Measurements from ENCODE around the gene SRSF4. TPM values are rescaled to one million over a fixed set of nuclear protein-coding genes. Genes with fewer than 3 reads are reported as not detected.

Gene SRSF4
- total and polyA plus RNA-seq, 10 of the 15 experiments (the other 5 are each of a cell fraction or from before 2014, with no cell fraction given) = 17.2 to 107 (median 78.6) TPM

GRCh38 chr1:29227511-29227910 is 45.8 kb upstream of the SRSF4 start:
- peaks cover 11% of the 10 kb centered on the region for H3K79me2 ChIP-seq (ENCODE audit: control insufficient read depth, insufficient read depth, low read length)
- 95% methylated on average over 5 of the region's 5 CpGs for WGBS (ENCODE audit: insufficient coverage, insufficient replicate concordance, low lambda C conversion rate, missing lambda C conversion rate)
- CTCF ChIA-PET = interaction anchor here (0.7 kb wide), 1 partner anchor 438 kb away, joined by 3 read pairs; no protein-coding TSS in a partner anchor

GRCh38 chr1:29225361-29225760 is 43.7 kb upstream of the SRSF4 start:
- FAIRE-seq (no peak), DNase-seq (ENCODE audit: low read depth, low spot score) (no peak), ATAC-seq (no peak)
- in situ Hi-C loops (cut with MboI) = no loop called here
- intact Hi-C loops (cut with micrococcal nuclease; ENCODE audit: unreplicated experiment) = no loop called here
- H3K79me2 ChIP-seq (ENCODE audit: control insufficient read depth, insufficient read depth, low read length) = peaks cover 9% of the 10 kb centered on the region
- no peaks in the 10 kb centered on the region for H3K36me3 ChIP-seq (ENCODE audit: control insufficient read depth in 2 of 2, insufficient read depth in 2 of 2, low read length in 1 of 2)
- no TSS peak for BruUV-seq (replicated peaks)
- no peak overlapping the region for H3K9ac ChIP-seq (ENCODE audit: control insufficient read depth, insufficient read depth, low read length)
- H3K4me3 ChIP-seq = no peak overlapping the region
- H2AFZ ChIP-seq (ENCODE audit: control insufficient read depth, low read depth, low read length) = no peak overlapping the region
- H3K27ac ChIP-seq (ENCODE audit: control insufficient read depth, insufficient read depth) = no peak overlapping the region
- H3K27me3 ChIP-seq (replicated peaks in 1 of 2; ENCODE audit: control insufficient read depth in 2 of 2, insufficient read depth in 2 of 2, low read length in 1 of 2) = no peaks in the 10 kb centered on the region
- RAD21 ChIA-PET (ENCODE audit: unreplicated experiment) = interaction anchor here (0.5 kb wide), 1 partner anchor 531 kb away, joined by 3 read pairs; no protein-coding TSS in a partner anchor
- H3K4me1 ChIP-seq (ENCODE audit: control insufficient read depth, insufficient read depth, low read length) = peaks cover 4% of the 10 kb centered on the region; the same call in 1 of the 2 replicates
- SMC1A ChIA-PET (ENCODE audit: uncharacterized antibody, unreplicated experiment) = no interaction called here
- H4K20me1 ChIP-seq (ENCODE audit: control insufficient read depth, insufficient read depth) = no peaks in the 10 kb centered on the region
- POLR2A ChIA-PET = no interaction called here
- no peak overlapping the region for H3K4me2 ChIP-seq (ENCODE audit: control insufficient read depth, insufficient read depth)
- H3K9me3 ChIP-seq (replicated peaks; ENCODE audit: control insufficient read depth, insufficient read depth, low read length) = no peaks in the 10 kb centered on the region
- 74% methylated on average over 4 of the region's 4 CpGs for WGBS (ENCODE audit: insufficient coverage, insufficient replicate concordance, low lambda C conversion rate, missing lambda C conversion rate)
- CTCF ChIA-PET = interaction anchor here (0.7 kb wide), 1 partner anchor 1576 kb away, joined by 3 read pairs; no protein-coding TSS in a partner anchor
- no peak for TF ChIP-seq BCL11A (IDR thresholded peaks at IDR 0.05; ENCODE audit: low read depth, low read length)
- no peak for TF ChIP-seq POLR2AphosphoS2 (IDR thresholded peaks at IDR 0.05; ENCODE audit: low read depth, low read length)
- no peak for TF ChIP-seq SREBF1 (IDR thresholded peaks at IDR 0.05; ENCODE audit: low read length)
- no peak for TF ChIP-seq IKZF2 (IDR thresholded peaks at IDR 0.05)
- TF ChIP-seq HDAC6 (IDR thresholded peaks at IDR 0.05; ENCODE audit: unreplicated experiment) = no peak
- no peak for TF ChIP-seq NFYB (IDR thresholded peaks at IDR 0.05; ENCODE audit: insufficient read depth, low read depth, low read length)
- TF ChIP-seq ZNF592 (IDR thresholded peaks at IDR 0.05) = no peak
- TF ChIP-seq SIX5 (IDR thresholded peaks at IDR 0.05; ENCODE audit: low read depth, low read length, severe bottlenecking) = no peak
- TF ChIP-seq IKZF1 (conservative IDR thresholded peaks at IDR 0.05) = no peak
- TF ChIP-seq PKNOX1 (IDR thresholded peaks at IDR 0.05) = no peak
- TF ChIP-seq RBBP5 (conservative IDR thresholded peaks at IDR 0.05) = no peak
- no peak for TF ChIP-seq JUNB (IDR thresholded peaks at IDR 0.05)
- no peak for TF ChIP-seq EED (IDR thresholded peaks at IDR 0.05; ENCODE audit: low read depth)
- no peak for TF ChIP-seq CREB1 (IDR thresholded peaks at IDR 0.05; ENCODE audit: low read depth)

More at GRCh38 chr1:29227511-29227910, 45.8 kb upstream of the SRSF4 start:
- no peak for TF ChIP-seq SUZ12 (IDR thresholded peaks at IDR 0.05; ENCODE audit: unreplicated experiment)
- in situ Hi-C loops (cut with MboI) (no loop called here), intact Hi-C loops (cut with micrococcal nuclease; ENCODE audit: unreplicated experiment) (no loop called here)
- Histone ChIP-seq H3K4me1 (ENCODE audit: control insufficient read depth, insufficient read depth, low read length) (peaks cover 4% of the 10 kb centered on the region; the same call in 1 of the 2 replicates), H4K20me1 (ENCODE audit: control insufficient read depth, insufficient read depth) (no peaks in the 10 kb centered on the region), H3K27ac (ENCODE audit: control insufficient read depth, insufficient read depth) (no peak overlapping the region), H3K9me3 (replicated peaks; ENCODE audit: control insufficient read depth, insufficient read depth, low read length) (no peaks in the 10 kb centered on the region), H3K4me2 (ENCODE audit: control insufficient read depth, insufficient read depth) (no peak overlapping the region), H3K9ac (ENCODE audit: control insufficient read depth, insufficient read depth, low read length) (no peak overlapping the region), H3K27me3 (replicated peaks in 1 of 2; ENCODE audit: control insufficient read depth in 2 of 2, insufficient read depth in 2 of 2, low read length in 1 of 2) (no peaks in the 10 kb centered on the region), H3K4me3 (no peak overlapping the region), H3K36me3 (ENCODE audit: control insufficient read depth in 2 of 2, insufficient read depth in 2 of 2, low read length in 1 of 2) (no peaks in the 10 kb centered on the region), H2AFZ (ENCODE audit: control insufficient read depth, low read depth, low read length) (no peak overlapping the region)
- POLR2A ChIA-PET = interaction anchor here (0.7 kb wide), 1 partner anchor 247 kb away, joined by 5 read pairs; no protein-coding TSS in a partner anchor
- no peak for DNase-seq (ENCODE audit: low read depth, low spot score)
- BruUV-seq (replicated peaks) = no TSS peak
- no peak for FAIRE-seq
- RAD21 ChIA-PET (ENCODE audit: unreplicated experiment) = interaction anchor here (0.6 kb wide), 1 partner anchor 11 kb away, joined by 3 read pairs; no protein-coding TSS in a partner anchor
- no peak for ATAC-seq
- SMC1A ChIA-PET (ENCODE audit: uncharacterized antibody, unreplicated experiment) = no interaction called here

Measured in GM12878 (cell line).